Fibroblast of lung (primary cell): ENCODE results near the gene PYHIN1. TPM values are rescaled to one million over a fixed set of nuclear protein-coding genes. Genes with fewer than 3 reads are reported as not detected.

Source experiments
- DNase-seq, 2 donors: peaks; one replicate each; pipeline versions ENCODE4 v3.0.0 to v3.0.0-alpha.2; 2010; ENCODE audit warnings: low read depth in 2 of 2
- H2AFZ ChIP-seq: 2 replicates; pipeline ENCODE4 v1.5.1; 2012; ENCODE audit warnings: low read length, control low read depth, inconsistent platforms
- H3K27ac ChIP-seq: 2 replicates; pipeline ENCODE4 v1.5.1; 2011; ENCODE audit warnings: low read length, control low read depth; ENCODE audit not compliant: insufficient read depth
- H3K27me3 ChIP-seq: 2 replicates; pipeline ENCODE4 v1.5.1; 2011; ENCODE audit warnings: mild to moderate bottlenecking, low read length; ENCODE audit not compliant: control insufficient read depth, insufficient read depth
- H3K36me3 ChIP-seq: 2 replicates; pipeline ENCODE4 v1.5.1; 2011; ENCODE audit warnings: low read length; ENCODE audit not compliant: control insufficient read depth, insufficient read depth
- H3K4me1 ChIP-seq: 2 replicates; pipeline ENCODE4 v1.5.1; 2011; ENCODE audit warnings: low read length; ENCODE audit not compliant: control insufficient read depth, insufficient read depth; ENCODE audit errors: extremely low read depth
- H3K4me2 ChIP-seq: 2 replicates; pipeline ENCODE4 v1.5.1; 2011; ENCODE audit warnings: low read length, control low read depth; ENCODE audit not compliant: insufficient read depth; ENCODE audit errors: extremely low read depth
- H3K4me3 ChIP-seq, 4 experiments: fragments of 200-600 bp in 1 of 4; sonication (generic) in 1 of 4; replicated peaks in 1 of 4; 2 replicates each; pipeline ENCODE4 v1.5.1; 2011 to 2016; ENCODE audit warnings: low read length in 4 of 4, low read depth in 3 of 4, mild to moderate bottlenecking in 3 of 4, control low read depth in 2 of 4, inconsistent platforms in 1 of 4, mixed read lengths in 1 of 4; ENCODE audit not compliant: insufficient read depth in 1 of 4; ENCODE audit errors: control extremely low read depth in 1 of 4
- H3K79me2 ChIP-seq: 2 replicates; pipeline ENCODE4 v1.5.1; 2012; ENCODE audit warnings: mild to moderate bottlenecking, low read length, inconsistent platforms; ENCODE audit not compliant: control insufficient read depth, insufficient read depth
- H3K9ac ChIP-seq: 2 replicates; pipeline ENCODE4 v1.5.1; 2011; ENCODE audit warnings: mild to moderate bottlenecking, low read length, control low read depth; ENCODE audit not compliant: insufficient read depth
- H3K9me3 ChIP-seq: 2 replicates; pipeline ENCODE4 v1.5.1; 2012; ENCODE audit warnings: low read depth, low read length; ENCODE audit not compliant: control insufficient read depth, insufficient read depth
- H4K20me1 ChIP-seq: 2 replicates; pipeline ENCODE4 v1.5.1; 2011; ENCODE audit warnings: low read length; ENCODE audit not compliant: control insufficient read depth, insufficient read depth; ENCODE audit errors: extremely low read depth
- EZH2 ChIP-seq: IDR thresholded peaks from 2 replicates; pipeline ENCODE4 v1.5.1; 2012; ENCODE audit warnings: low read length, control low read depth, mild to moderate bottlenecking; ENCODE audit errors: missing control alignments
- polyA plus RNA-seq, 2 donors: library from polyadenylated mRNA; depleted of rRNA in 1 of 2; stranded (reverse) in 1 of 2; unstranded in 1 of 2; fragments of >200 nt; gene quantifications; 2 replicates each; pipeline ENCODE4 v1.2.1, GENCODE V29; 2011 to 2012; ENCODE audit warnings: missing spikeins in 1 of 2
- total RNA-seq: library from RNA; depleted of rRNA; stranded (reverse); fragments of >200 nt; gene quantifications from 2 replicates; pipeline ENCODE4 v1.2.1, GENCODE V29; 2014
- TF ChIP-seq, protein P1 (sequence below), 2 donors: IDR thresholded peaks in 1 of 2; conservative IDR thresholded peaks in 1 of 2; 1 replicate in 1 of 2; 2 replicates in 1 of 2; pipeline ENCODE4 v1.5.1; 2011 to 2012; ENCODE audit warnings: low read length in 2 of 2, control low read depth in 1 of 2, inconsistent platforms in 1 of 2, low read depth in 1 of 2, mild to moderate bottlenecking in 1 of 2

The PYHIN1 gene
- total and polyA plus RNA-seq, 2 donors (not counting 1 experiment from before 2014, with no cell fraction given): not detected

DNA sequence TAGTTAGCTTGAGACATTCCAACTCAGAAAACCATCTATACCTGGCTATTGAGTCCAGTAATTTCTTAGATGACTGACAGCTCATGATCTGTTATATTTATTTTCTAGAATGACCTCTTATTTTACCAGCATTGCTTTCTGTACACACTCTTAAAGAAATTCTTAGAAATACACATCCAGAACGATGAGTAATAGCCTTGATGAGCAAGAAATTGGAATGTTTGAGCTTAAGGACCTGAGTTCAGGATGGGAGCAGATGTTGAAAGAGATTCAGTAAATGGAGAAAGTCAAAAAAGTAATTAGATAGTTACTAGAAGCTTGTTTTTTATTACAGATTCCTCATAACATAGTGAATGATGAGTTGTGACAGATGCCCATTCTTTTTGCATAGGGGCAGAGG is 11.7 kb downstream of the PYHIN1 start:
- H3K4me1 ChIP-seq: no peaks in the 10 kb centered on the region
- H3K79me2 ChIP-seq: no peaks in the 10 kb centered on the region
- no peaks in the 10 kb centered on the region for H4K20me1 ChIP-seq
- H3K9me3 ChIP-seq: no peaks in the 10 kb centered on the region
- TF ChIP-seq, protein P1, sequence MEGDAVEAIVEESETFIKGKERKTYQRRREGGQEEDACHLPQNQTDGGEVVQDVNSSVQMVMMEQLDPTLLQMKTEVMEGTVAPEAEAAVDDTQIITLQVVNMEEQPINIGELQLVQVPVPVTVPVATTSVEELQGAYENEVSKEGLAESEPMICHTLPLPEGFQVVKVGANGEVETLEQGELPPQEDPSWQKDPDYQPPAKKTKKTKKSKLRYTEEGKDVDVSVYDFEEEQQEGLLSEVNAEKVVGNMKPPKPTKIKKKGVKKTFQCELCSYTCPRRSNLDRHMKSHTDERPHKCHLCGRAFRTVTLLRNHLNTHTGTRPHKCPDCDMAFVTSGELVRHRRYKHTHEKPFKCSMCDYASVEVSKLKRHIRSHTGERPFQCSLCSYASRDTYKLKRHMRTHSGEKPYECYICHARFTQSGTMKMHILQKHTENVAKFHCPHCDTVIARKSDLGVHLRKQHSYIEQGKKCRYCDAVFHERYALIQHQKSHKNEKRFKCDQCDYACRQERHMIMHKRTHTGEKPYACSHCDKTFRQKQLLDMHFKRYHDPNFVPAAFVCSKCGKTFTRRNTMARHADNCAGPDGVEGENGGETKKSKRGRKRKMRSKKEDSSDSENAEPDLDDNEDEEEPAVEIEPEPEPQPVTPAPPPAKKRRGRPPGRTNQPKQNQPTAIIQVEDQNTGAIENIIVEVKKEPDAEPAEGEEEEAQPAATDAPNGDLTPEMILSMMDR (conservative IDR thresholded peaks at IDR 0.05 in 1 of 2, IDR thresholded peaks at IDR 0.05 in 1 of 2; ENCODE audit: low read depth in 1 of 2, low read length in 2 of 2): no peak
- no peak overlapping the region for H3K4me2 ChIP-seq
- no peaks in the 10 kb centered on the region for H3K27me3 ChIP-seq
- no peak overlapping the region for H3K4me3 ChIP-seq
- H3K9ac ChIP-seq: no peak overlapping the region
- no peak for DNase-seq
- H2AFZ ChIP-seq: no peak overlapping the region
- H3K27ac ChIP-seq: no peak overlapping the region
- H3K36me3 ChIP-seq: no peaks in the 10 kb centered on the region

DNA sequence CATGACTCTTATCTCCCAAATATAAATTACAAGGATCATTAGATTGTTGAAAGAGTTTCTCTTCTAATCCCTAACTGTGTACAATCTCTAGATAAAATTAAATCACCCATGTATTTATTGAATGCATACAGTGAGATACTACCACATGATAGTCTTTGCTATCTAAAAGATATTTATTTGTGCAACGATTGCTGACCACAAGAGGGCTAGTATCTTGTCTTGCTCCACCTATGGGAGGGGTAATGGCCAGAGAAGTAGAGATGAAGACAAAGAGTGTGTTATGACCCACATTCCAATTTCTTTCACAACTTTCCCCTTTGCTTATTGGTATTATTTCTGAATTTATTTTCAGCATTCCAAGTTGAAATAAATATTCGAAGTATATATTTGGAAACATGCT is 13.7 kb downstream of the PYHIN1 start:
- TF ChIP-seq, protein P1 (conservative IDR thresholded peaks at IDR 0.05 in 1 of 2, IDR thresholded peaks at IDR 0.05 in 1 of 2; ENCODE audit: low read depth in 1 of 2, low read length in 2 of 2): no peak
- no peak for TF ChIP-seq EZH2
- H3K9ac ChIP-seq: no peak overlapping the region
- no peak overlapping the region for H3K4me2 ChIP-seq
- no peaks in the 10 kb centered on the region for H3K4me1 ChIP-seq
- no peaks in the 10 kb centered on the region for H3K36me3 ChIP-seq
- H2AFZ ChIP-seq: no peak overlapping the region
- H3K79me2 ChIP-seq: no peaks in the 10 kb centered on the region
- no peaks in the 10 kb centered on the region for H3K9me3 ChIP-seq
- no peaks in the 10 kb centered on the region for H4K20me1 ChIP-seq
- DNase-seq: no peak
- no peak overlapping the region for H3K27ac ChIP-seq
- no peaks in the 10 kb centered on the region for H3K27me3 ChIP-seq
- H3K4me3 ChIP-seq: no peak overlapping the region

DNA sequence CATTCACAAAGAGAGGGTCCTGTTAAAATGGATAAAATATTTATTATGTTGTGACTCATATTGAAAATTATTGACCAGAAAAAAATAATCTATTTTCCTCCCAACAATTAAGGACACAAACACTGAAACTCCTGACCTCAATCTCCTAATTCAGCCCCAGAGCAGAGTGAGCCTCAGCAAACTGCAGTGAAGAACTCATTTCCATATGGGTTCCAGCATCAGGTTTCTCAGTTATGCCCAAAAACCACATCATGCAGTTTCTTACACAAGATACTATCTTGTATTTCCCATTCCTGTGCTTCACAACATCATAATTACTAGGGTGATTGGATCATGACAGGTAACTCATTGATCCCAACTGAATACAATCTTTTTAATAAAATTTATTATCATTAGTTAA is 15.4 kb downstream of the PYHIN1 start:
- H3K27me3 ChIP-seq: no peaks in the 10 kb centered on the region

More for the DNA sequence above, 15.4 kb downstream of the PYHIN1 start:
- no peaks in the 10 kb centered on the region for H3K79me2 ChIP-seq
- H3K4me1 ChIP-seq: no peaks in the 10 kb centered on the region
- H3K9ac ChIP-seq: no peak overlapping the region
- DNase-seq: no peak
- no peak overlapping the region for H2AFZ ChIP-seq
- H3K4me3 ChIP-seq: no peak overlapping the region
- H3K36me3 ChIP-seq: no peaks in the 10 kb centered on the region
- H4K20me1 ChIP-seq: no peaks in the 10 kb centered on the region
- TF ChIP-seq, protein P1 (conservative IDR thresholded peaks at IDR 0.05 in 1 of 2, IDR thresholded peaks at IDR 0.05 in 1 of 2; ENCODE audit: low read depth in 1 of 2, low read length in 2 of 2): no peak
- no peak for TF ChIP-seq EZH2
- no peak overlapping the region for H3K27ac ChIP-seq
- no peak overlapping the region for H3K4me2 ChIP-seq
- no peaks in the 10 kb centered on the region for H3K9me3 ChIP-seq
